A673 (cell line): Measurements from ENCODE around the gene KIF22. TPM values are rescaled to one million over a fixed set of nuclear protein-coding genes. Genes with fewer than 3 reads are reported as not detected.

Experiments used
- BruUV-seq: library from RNA; stranded (reverse); fragments of 400-500 nt; replicated peaks from 2 replicates; lab custom pipeline; 2021; lab: Mats Ljungman, UMichigan
- CTCF ChIA-PET: fragments of 300-600 bp; sonication (Branson Sonifier 250); formaldehyde crosslinking; loops from one replicate; lab custom pipeline; 2022; ENCODE audit warnings: antibody characterized with exemption; lab: Charles Lee
- POLR2A ChIA-PET: fragments of 300-600 bp; sonication (Branson Sonifier 250); formaldehyde crosslinking; loops from one replicate; lab custom pipeline; 2022; ENCODE audit warnings: antibody characterized with exemption; ENCODE audit not compliant: low non-redundant PET; lab: Charles Lee
- DNase-seq: peaks from one replicate; pipeline ENCODE4 v3.0.0-alpha.2; 2015; ENCODE audit warnings: low spot score
- H3K27ac ChIP-seq: fragments of 200-600 bp; sonication (generic); 2 replicates; pipeline ENCODE4 v1.5.1; 2016; ENCODE audit warnings: mixed run types, low read depth, mild to moderate bottlenecking, mixed read lengths, antibody characterized with exemption, low read length; ENCODE audit not compliant: poor library complexity, severe bottlenecking
- H3K27me3 ChIP-seq: fragments of 200-600 bp; sonication (generic); replicated peaks from 2 replicates; pipeline ENCODE4 v1.6.1; 2017; ENCODE audit warnings: mixed run types, low read depth, mild to moderate bottlenecking, mixed read lengths, antibody characterized with exemption, low read length; ENCODE audit not compliant: insufficient read depth, poor library complexity
- H3K36me3 ChIP-seq: fragments of 200-600 bp; sonication (generic); 2 replicates; pipeline ENCODE4 v1.6.1; 2016; ENCODE audit warnings: mixed run types, mild to moderate bottlenecking, mixed read lengths, antibody characterized with exemption, low read length; ENCODE audit not compliant: insufficient read depth, poor library complexity, severe bottlenecking
- H3K4me1 ChIP-seq: fragments of 200-600 bp; sonication (generic); 2 replicates; pipeline ENCODE4 v1.6.1; 2017; ENCODE audit warnings: mixed run types, mild to moderate bottlenecking, mixed read lengths, antibody characterized with exemption, low read length; ENCODE audit not compliant: insufficient read depth, poor library complexity, severe bottlenecking
- H3K4me3 ChIP-seq: fragments of 200-600 bp; sonication (generic); 2 replicates; pipeline ENCODE4 v1.5.1; 2016; ENCODE audit warnings: low read depth, mixed run types, mild to moderate bottlenecking, mixed read lengths, low read length; ENCODE audit not compliant: poor library complexity, severe bottlenecking
- H3K9me3 ChIP-seq: fragments of 200-600 bp; sonication (generic); 2 replicates; pipeline ENCODE4 v1.6.1; 2016; ENCODE audit warnings: mixed run types, low read depth, mild to moderate bottlenecking, mixed read lengths, antibody characterized with exemption, low read length; ENCODE audit not compliant: poor library complexity, severe bottlenecking
- EZH2 ChIP-seq: fragments of 200-600 bp; sonication (generic); IDR thresholded peaks from 2 replicates; pipeline ENCODE4 v1.6.1; 2017; ENCODE audit warnings: borderline replicate concordance, low read depth, mild to moderate bottlenecking, mixed read lengths, antibody characterized with exemption, low read length; ENCODE audit not compliant: poor library complexity, severe bottlenecking
- intact Hi-C: fragments of 100-400 bp; cut with micrococcal nuclease; formaldehyde crosslinking; loops from one replicate; pipeline ENCODE4 v1.10.0; 2022; ENCODE audit not compliant: unreplicated experiment
- total RNA-seq: library from RNA; stranded (reverse); gene quantifications from 2 replicates; pipeline ENCODE4 v1.2.3, GENCODE V29; 2021
- TF ChIP-seq, protein P1 (sequence below): fragments of 300-800, 200-600 bp; sonication (generic); conservative IDR thresholded peaks from 2 replicates; pipeline ENCODE4 v1.5.1; 2017; ENCODE audit warnings: low read depth, mild to moderate bottlenecking, antibody characterized with exemption, low read length, moderate library complexity, mixed read lengths

KIF22 gene
- total RNA-seq, 1 experiment from 2014 or later: 171 TPM

DNA sequence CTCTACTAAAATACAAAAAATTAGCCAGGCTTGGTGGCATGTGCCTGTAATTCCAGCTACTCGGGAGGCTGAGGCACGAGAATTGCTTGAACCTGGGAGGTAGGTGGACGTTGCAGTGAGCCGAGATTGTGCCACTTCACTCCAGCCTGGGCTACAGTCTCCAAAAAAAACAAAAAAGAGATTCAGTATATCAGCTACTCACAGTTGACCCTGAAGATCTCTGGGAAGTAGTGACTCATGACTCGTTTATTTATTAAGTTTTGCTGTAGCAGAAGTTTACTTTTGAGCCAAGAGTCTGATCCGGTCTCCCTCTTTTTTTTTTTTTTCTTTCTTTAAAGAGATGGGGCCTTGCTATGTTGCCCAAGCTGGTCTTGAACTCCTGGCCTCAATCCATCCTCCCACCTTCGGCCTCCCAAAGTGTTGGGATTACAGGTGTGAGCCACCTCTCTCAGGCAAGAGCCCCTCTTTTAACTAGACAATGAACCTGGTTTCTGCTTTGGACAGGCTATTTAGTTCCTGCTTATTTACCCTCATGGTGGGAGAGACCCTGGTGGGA is 34.1 kb downstream of the KIF22 start:
- Histone ChIP-seq H3K36me3 (peaks cover 5% of the 10 kb centered on the region), H3K27ac (peak overlapping the region; percentile 21), H3K27me3 (no peaks in the 10 kb centered on the region), H3K4me3 (no peak overlapping the region), H3K9me3 (no peaks in the 10 kb centered on the region), H3K4me1 (peaks cover 36% of the 10 kb centered on the region)
- DNase-seq: no peak
- intact Hi-C loops: no loop called here
- TF ChIP-seq, protein P1, sequence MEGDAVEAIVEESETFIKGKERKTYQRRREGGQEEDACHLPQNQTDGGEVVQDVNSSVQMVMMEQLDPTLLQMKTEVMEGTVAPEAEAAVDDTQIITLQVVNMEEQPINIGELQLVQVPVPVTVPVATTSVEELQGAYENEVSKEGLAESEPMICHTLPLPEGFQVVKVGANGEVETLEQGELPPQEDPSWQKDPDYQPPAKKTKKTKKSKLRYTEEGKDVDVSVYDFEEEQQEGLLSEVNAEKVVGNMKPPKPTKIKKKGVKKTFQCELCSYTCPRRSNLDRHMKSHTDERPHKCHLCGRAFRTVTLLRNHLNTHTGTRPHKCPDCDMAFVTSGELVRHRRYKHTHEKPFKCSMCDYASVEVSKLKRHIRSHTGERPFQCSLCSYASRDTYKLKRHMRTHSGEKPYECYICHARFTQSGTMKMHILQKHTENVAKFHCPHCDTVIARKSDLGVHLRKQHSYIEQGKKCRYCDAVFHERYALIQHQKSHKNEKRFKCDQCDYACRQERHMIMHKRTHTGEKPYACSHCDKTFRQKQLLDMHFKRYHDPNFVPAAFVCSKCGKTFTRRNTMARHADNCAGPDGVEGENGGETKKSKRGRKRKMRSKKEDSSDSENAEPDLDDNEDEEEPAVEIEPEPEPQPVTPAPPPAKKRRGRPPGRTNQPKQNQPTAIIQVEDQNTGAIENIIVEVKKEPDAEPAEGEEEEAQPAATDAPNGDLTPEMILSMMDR: no peak
- TF ChIP-seq EZH2: no peak
- ChIA-PET CTCF (no interaction called here), POLR2A (interaction anchor here (0.6 to 0.7 kb wide), 2 partner anchors 30 to 164 kb away, joined by 3 to 5 read pairs; no protein-coding TSS in a partner anchor)
- BruUV-seq: no TSS peak

DNA sequence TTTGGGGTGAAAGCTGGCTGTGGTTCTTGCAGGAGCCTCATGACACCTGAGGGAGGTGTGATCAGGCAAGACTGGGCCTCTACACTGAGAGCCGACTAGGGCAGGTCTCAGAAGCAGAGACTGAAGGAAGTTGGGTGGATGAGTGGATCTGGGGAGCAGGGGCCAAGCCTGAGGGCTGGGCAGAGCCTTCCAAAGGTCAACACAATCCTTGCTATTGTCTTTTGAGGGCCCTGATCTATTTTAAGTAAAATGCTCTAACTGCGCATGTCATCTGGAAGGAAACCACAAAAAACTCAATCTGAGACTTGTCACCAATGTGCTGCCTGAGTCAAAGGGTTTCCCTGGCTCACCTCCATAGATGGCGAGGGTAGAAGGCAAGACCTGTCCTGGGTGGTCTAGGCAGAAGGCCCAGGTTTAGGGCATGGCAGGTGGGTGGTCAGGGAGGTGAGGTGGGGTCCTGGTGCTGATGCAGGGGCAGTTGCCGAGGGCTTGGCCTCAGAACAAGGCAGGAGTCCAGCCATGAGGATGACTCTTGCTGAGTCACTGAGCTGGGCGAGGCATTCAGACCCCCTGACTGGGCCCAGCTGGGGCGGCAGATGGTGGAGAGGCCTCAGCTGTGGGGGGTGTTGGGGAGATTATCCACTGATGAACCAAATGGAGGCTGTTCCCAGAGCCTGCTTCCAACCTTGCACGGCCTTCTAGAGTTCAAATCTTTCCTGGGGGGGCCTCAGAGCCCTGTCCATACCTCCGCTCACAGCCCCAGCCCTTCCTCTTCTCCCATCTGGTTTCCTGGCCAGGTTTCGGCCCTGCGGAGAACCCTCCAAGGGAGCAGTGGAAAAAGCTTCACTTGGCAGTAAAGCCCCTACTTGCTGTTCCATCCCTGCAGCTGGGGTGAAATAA is 34.8 kb downstream of the KIF22 start:
- Histone ChIP-seq H3K4me1 (peaks cover 29% of the 10 kb centered on the region), H3K4me3 (no peak overlapping the region), H3K27me3 (no peaks in the 10 kb centered on the region), H3K27ac (peak overlapping the region; percentile 21), H3K9me3 (no peaks in the 10 kb centered on the region), H3K36me3 (no peaks in the 10 kb centered on the region)
- TF ChIP-seq, protein P1: no peak
- no peak for TF ChIP-seq EZH2
- CTCF ChIA-PET: interaction anchor here (0.8 kb wide), 1 partner anchor 12 kb away, joined by 6 read pairs; no protein-coding TSS in a partner anchor
- intact Hi-C loops: no loop called here
- DNase-seq: no peak
- no TSS peak for BruUV-seq
- POLR2A ChIA-PET: interaction anchor here (0.6 kb wide), 1 partner anchor 31 kb away, joined by 3 read pairs; no protein-coding TSS in a partner anchor

DNA sequence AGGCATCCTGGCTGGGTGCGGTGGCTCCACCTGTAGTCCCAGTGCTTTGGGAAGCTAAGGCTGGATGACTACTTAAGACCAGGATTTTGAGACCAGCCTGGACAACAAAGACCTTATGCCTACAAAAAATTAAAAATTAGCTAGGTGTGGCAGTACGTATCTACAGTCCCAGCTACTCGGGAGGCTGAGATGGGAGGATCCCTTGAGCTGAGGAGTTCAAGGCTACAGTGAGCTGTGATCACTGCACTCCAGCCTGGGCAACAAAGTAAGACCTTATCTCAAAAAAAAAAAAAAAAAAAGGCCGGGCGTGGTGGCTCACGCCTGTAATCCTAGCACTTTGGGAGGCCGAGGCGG is 35.8 kb downstream of the KIF22 start:
- DNase-seq: no peak
- no peak overlapping the region for H3K4me3 ChIP-seq
- BruUV-seq: no TSS peak
- H3K4me1 ChIP-seq: peaks cover 19% of the 10 kb centered on the region
- no peaks in the 10 kb centered on the region for H3K27me3 ChIP-seq
- H3K36me3 ChIP-seq: no peaks in the 10 kb centered on the region
- POLR2A ChIA-PET: interaction anchor here (0.6 kb wide), 1 partner anchor 123 kb away, joined by 6 read pairs; no protein-coding TSS in a partner anchor
- no peak overlapping the region for H3K27ac ChIP-seq
- no peaks in the 10 kb centered on the region for H3K9me3 ChIP-seq
- CTCF ChIA-PET: interaction anchor here (0.6 to 0.8 kb wide), 2 partner anchors 13 to 809 kb away, joined by 3 to 6 read pairs; no protein-coding TSS in a partner anchor
- intact Hi-C loops: no loop called here
- TF ChIP-seq, protein P1: no peak
- TF ChIP-seq EZH2: no peak
